CD14-positive monocyte (primary cell): ENCODE data around the gene FAM98C. TPM values are rescaled to one million over a fixed set of nuclear protein-coding genes. Genes with fewer than 3 reads are reported as not detected.

ENCODE experiments used
- DNase-seq, 3 donors: peaks; one replicate each; pipeline ENCODE4 v3.0.0-alpha.2; 2011 to 2022
- H2AFZ ChIP-seq: 2 replicates; pipeline ENCODE4 v1.6.0; 2012; ENCODE audit warnings: mild to moderate bottlenecking, low read depth, low read length, inconsistent platforms; ENCODE audit not compliant: insufficient read depth, poor library complexity, severe bottlenecking
- H3K27ac ChIP-seq, 2 donors: 1 replicate in 1 of 2; 2 replicates in 1 of 2; pipeline ENCODE4 v1.5.1; 2012 to 2013; ENCODE audit warnings: low read length in 2 of 2, control low read depth in 1 of 2, inconsistent platforms in 1 of 2, low read depth in 1 of 2, mild to moderate bottlenecking in 1 of 2
- H3K27me3 ChIP-seq, 2 donors: one replicate each; pipeline versions ENCODE4 v1.6.0 to v1.6.1; 2011 to 2013; ENCODE audit warnings: low read length in 2 of 2; ENCODE audit not compliant: control insufficient read depth in 2 of 2, insufficient read depth in 2 of 2
- H3K36me3 ChIP-seq, 2 donors: replicated peaks in 1 of 2; 1 replicate in 1 of 2; 2 replicates in 1 of 2; pipeline versions ENCODE4 v1.5.1 to v1.6.1; 2012 to 2013; ENCODE audit warnings: low read length in 2 of 2, control low read depth in 1 of 2, inconsistent platforms in 1 of 2, mild to moderate bottlenecking in 1 of 2; ENCODE audit not compliant: insufficient read depth in 2 of 2, control insufficient read depth in 1 of 2
- H3K4me1 ChIP-seq, 2 donors: 1 replicate in 1 of 2; 2 replicates in 1 of 2; pipeline versions ENCODE4 v1.5.1 to v1.6.1; 2012 to 2013; ENCODE audit warnings: low read length in 2 of 2, control low read depth in 1 of 2, inconsistent platforms in 1 of 2, mild to moderate bottlenecking in 1 of 2, moderate library complexity in 1 of 2; ENCODE audit not compliant: insufficient read depth in 2 of 2, control insufficient read depth in 1 of 2
- H3K4me2 ChIP-seq: replicated peaks from 2 replicates; pipeline ENCODE3; 2012; ENCODE audit warnings: low read length, moderate library complexity, mild to moderate bottlenecking; ENCODE audit not compliant: poor library complexity, severe bottlenecking; ENCODE audit errors: extremely low read depth
- H3K4me3 ChIP-seq, 3 experiments: fragments of 200-600 bp in 1 of 3; sonication (generic) in 1 of 3; replicated peaks in 1 of 3; 1 replicate in 2 of 3; 2 replicates in 1 of 3; pipeline ENCODE4 v1.5.1; 2011 to 2013; ENCODE audit warnings: low read length in 3 of 3, mild to moderate bottlenecking in 3 of 3, control low read depth in 2 of 3, low read depth in 2 of 3, inconsistent platforms in 1 of 3, moderate library complexity in 1 of 3
- H3K79me2 ChIP-seq: 2 replicates; pipeline ENCODE4 v1.6.0; 2012; ENCODE audit warnings: mild to moderate bottlenecking, control low read depth, inconsistent platforms, low read length, moderate library complexity; ENCODE audit not compliant: insufficient read depth
- H3K9ac ChIP-seq: 2 replicates; pipeline ENCODE4 v1.6.0; 2017; ENCODE audit warnings: low read length, mild to moderate bottlenecking; ENCODE audit not compliant: insufficient read depth, poor library complexity, severe bottlenecking
- H3K9me3 ChIP-seq, 2 donors: replicated peaks in 1 of 2; 1 replicate in 1 of 2; 2 replicates in 1 of 2; pipeline versions ENCODE4 v1.5.1 to v1.6.1; 2012 to 2013; ENCODE audit warnings: low read length in 2 of 2, control low read depth in 1 of 2; ENCODE audit not compliant: control insufficient read depth in 1 of 2, insufficient read depth in 1 of 2
- H4K20me1 ChIP-seq: 2 replicates; pipeline ENCODE4 v1.6.0; 2012; ENCODE audit warnings: mild to moderate bottlenecking, low read length, control low read depth, moderate library complexity; ENCODE audit not compliant: insufficient read depth
- H3K27ac Mint-ChIP-seq, 7 donors: one replicate each; pipeline ENCODE4 v1.8.0; 2020; ENCODE audit warnings: mild to moderate bottlenecking in 7 of 7, mixed read lengths in 7 of 7, moderate library complexity in 6 of 7, inconsistent platforms in 2 of 7
- H3K27me3 Mint-ChIP-seq, 3 donors: one replicate each; pipeline ENCODE4 v1.8.0; 2021 to 2022; ENCODE audit warnings: low read depth in 3 of 3, mild to moderate bottlenecking in 3 of 3, mixed read lengths in 3 of 3, moderate library complexity in 3 of 3, inconsistent platforms in 1 of 3
- H3K36me3 Mint-ChIP-seq, 2 donors: one replicate each; pipeline ENCODE4 v1.8.0; 2020; ENCODE audit warnings: mixed read lengths in 2 of 2, inconsistent platforms in 1 of 2, mild to moderate bottlenecking in 1 of 2
- H3K4me1 Mint-ChIP-seq: one replicate; pipeline ENCODE4 v1.8.0; 2020; ENCODE audit warnings: mild to moderate bottlenecking, mixed read lengths
- H3K4me3 Mint-ChIP-seq, 2 donors: one replicate each; pipeline ENCODE4 v1.8.0; 2020; ENCODE audit warnings: mild to moderate bottlenecking in 2 of 2, mixed read lengths in 2 of 2, moderate library complexity in 1 of 2
- H3K9me3 Mint-ChIP-seq, 7 donors: one replicate each; pipeline ENCODE4 v1.8.0; 2020 to 2022; ENCODE audit warnings: mixed read lengths in 7 of 7, mild to moderate bottlenecking in 6 of 7, moderate library complexity in 6 of 7, inconsistent platforms in 2 of 7
- WGBS: methylation state at CpG from one replicate; pipeline ENCODE4 v1.1.5; 2013; ENCODE audit warnings: missing lambda C conversion rate; ENCODE audit not compliant: insufficient coverage; 5-methylcytosine and 5-hydroxymethylcytosine counted together
- intact Hi-C, 2 donors: fragments of 100-400 bp; cut with micrococcal nuclease; formaldehyde crosslinking; loops; one replicate each; pipeline versions ENCODE4 v1.15.0 to v1.15.1; 2023
- polyA plus RNA-seq, 3 donors: library from polyadenylated mRNA; depleted of rRNA in 1 of 3; unstranded in 2 of 3; stranded (reverse) in 1 of 3; fragments of 300-500 nt in 2 of 3; fragments of >200 nt in 1 of 3; fragmentation: Illumina TruSeq in 2 of 3; gene quantifications; 1 replicate in 2 of 3; 2 replicates in 1 of 3; pipeline ENCODE4 v1.2.3, GENCODE V29; 2012 to 2021
- TF ChIP-seq, protein P1 (sequence below): fragments of 200-600 bp; IDR thresholded peaks from one replicate; pipeline ENCODE4 v1.8.0; 2022; ENCODE audit warnings: antibody characterized with exemption, mild to moderate bottlenecking

The FAM98C gene
- polyA plus RNA-seq, 3 donors: 8.5 to 41.0 (median 12.6) TPM

DNA sequence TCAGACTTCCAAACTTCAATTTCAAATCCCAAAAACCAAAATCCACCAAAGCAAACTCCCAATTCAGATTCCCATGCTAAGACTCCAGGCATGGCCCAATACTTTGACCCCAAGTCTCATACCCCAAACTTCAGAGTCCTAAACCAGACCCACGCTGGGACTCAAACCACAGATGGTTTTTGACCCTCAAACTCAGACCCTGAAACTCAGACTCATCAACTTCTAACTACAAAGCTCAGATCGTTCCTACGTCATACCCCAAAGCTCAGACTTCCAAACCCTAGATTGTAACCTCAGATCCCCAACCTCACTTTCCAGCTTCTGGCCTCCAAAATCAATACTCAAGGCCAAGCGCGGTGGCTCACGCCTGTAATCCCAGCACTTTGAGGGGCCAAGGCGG, 42.5 kb downstream of the FAM98C start:
- 100% methylated on average over 5 of the region's 7 CpGs for WGBS
- no peaks in the 10 kb centered on the region for H3K27me3 ChIP-seq
- no peak overlapping the region for H3K4me2 ChIP-seq
- H3K36me3 ChIP-seq: no peaks in the 10 kb centered on the region
- H4K20me1 ChIP-seq: no peaks in the 10 kb centered on the region
- H3K27ac ChIP-seq: no peak overlapping the region
- H3K9me3 ChIP-seq: no peaks in the 10 kb centered on the region
- Mint-ChIP-seq H3K36me3 (no peaks in the 10 kb centered on the region), H3K4me1 (peaks cover 3% of the 10 kb centered on the region), H3K9me3 (peaks cover 0 to 7% (median 0%) of the 10 kb centered on the region in 7 donors), H3K27me3 (peaks cover 3 to 8% (median 4%) of the 10 kb centered on the region in 3 donors), H3K4me3 (no peak overlapping the region), H3K27ac (no peak overlapping the region)
- no peaks in the 10 kb centered on the region for H3K79me2 ChIP-seq
- TF ChIP-seq, protein P1, sequence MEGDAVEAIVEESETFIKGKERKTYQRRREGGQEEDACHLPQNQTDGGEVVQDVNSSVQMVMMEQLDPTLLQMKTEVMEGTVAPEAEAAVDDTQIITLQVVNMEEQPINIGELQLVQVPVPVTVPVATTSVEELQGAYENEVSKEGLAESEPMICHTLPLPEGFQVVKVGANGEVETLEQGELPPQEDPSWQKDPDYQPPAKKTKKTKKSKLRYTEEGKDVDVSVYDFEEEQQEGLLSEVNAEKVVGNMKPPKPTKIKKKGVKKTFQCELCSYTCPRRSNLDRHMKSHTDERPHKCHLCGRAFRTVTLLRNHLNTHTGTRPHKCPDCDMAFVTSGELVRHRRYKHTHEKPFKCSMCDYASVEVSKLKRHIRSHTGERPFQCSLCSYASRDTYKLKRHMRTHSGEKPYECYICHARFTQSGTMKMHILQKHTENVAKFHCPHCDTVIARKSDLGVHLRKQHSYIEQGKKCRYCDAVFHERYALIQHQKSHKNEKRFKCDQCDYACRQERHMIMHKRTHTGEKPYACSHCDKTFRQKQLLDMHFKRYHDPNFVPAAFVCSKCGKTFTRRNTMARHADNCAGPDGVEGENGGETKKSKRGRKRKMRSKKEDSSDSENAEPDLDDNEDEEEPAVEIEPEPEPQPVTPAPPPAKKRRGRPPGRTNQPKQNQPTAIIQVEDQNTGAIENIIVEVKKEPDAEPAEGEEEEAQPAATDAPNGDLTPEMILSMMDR: no peak
- DNase-seq: no peak
- no peak overlapping the region for H3K9ac ChIP-seq
- no peaks in the 10 kb centered on the region for H3K4me1 ChIP-seq
- intact Hi-C loops: no loop called here
- H2AFZ ChIP-seq: no peak overlapping the region
- no peak overlapping the region for H3K4me3 ChIP-seq

DNA sequence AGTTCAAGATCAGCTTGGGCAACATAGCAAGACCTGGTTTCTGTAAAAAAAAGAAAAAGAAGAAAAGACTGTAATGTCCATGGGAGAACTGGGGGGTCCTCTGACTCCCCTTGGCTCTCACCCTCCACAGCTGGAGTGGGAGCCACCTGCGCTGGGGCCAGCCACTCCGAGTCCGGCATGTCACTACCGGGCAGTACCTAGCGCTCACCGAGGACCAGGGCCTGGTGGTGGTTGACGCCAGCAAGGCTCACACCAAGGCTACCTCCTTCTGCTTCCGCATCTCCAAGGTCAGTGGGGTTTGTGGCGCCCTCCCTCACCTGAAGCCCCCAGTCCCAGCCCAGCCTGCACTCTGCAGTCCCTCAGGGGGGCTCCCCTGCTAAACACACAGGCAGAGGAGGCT, 45.3 kb downstream of the FAM98C start:
- H3K36me3 Mint-ChIP-seq: no peaks in the 10 kb centered on the region
- DNase-seq: no peak
- no peak overlapping the region for H3K9ac ChIP-seq
- TF ChIP-seq, protein P1: no peak
- H3K4me2 ChIP-seq: no peak overlapping the region
- H3K4me1 ChIP-seq: no peaks in the 10 kb centered on the region
- H3K27me3 Mint-ChIP-seq: peaks cover 3 to 8% (median 3%) of the 10 kb centered on the region in 3 donors
- H4K20me1 ChIP-seq: no peaks in the 10 kb centered on the region
- no peaks in the 10 kb centered on the region for H3K27me3 ChIP-seq
- intact Hi-C loops: no loop called here
- H3K4me1 Mint-ChIP-seq: no peaks in the 10 kb centered on the region
- H3K4me3 Mint-ChIP-seq: no peak overlapping the region
- no peak overlapping the region for H3K27ac Mint-ChIP-seq
- WGBS: 95% methylated on average over 7 of the region's 9 CpGs
- H3K4me3 ChIP-seq: no peak overlapping the region
- no peaks in the 10 kb centered on the region for H3K79me2 ChIP-seq
- H3K27ac ChIP-seq: no peak overlapping the region
- no peaks in the 10 kb centered on the region for H3K36me3 ChIP-seq
- no peak overlapping the region for H2AFZ ChIP-seq
- H3K9me3 ChIP-seq: no peaks in the 10 kb centered on the region
- H3K9me3 Mint-ChIP-seq: peaks cover 0 to 7% (median 0%) of the 10 kb centered on the region in 7 donors
